Measurements from ENCODE around the gene TMEM63C. TPM values are rescaled to one million over a fixed set of nuclear protein-coding genes. Genes with fewer than 3 reads are reported as not detected.

Gene TMEM63C
- total and polyA plus RNA-seq, 2 donors (not counting 3 experiments of a cell fraction or from before 2014, with no cell fraction given), result not detected

GRCh38 chr14:77265187-77265515, 83.6 kb downstream of the TMEM63C start:
- no peak for FAIRE-seq
- no TSS peak for BruUV-seq (replicated peaks)
- Histone ChIP-seq H4K20me1 (replicated peaks; ENCODE audit: control insufficient read depth, extremely low read depth, insufficient read depth, low read length) (no peaks in the 10 kb centered on the region), H3K9me3 (replicated peaks; ENCODE audit: control insufficient read depth, insufficient read depth, low read length) (no peaks in the 10 kb centered on the region), H3K79me2 (ENCODE audit: control insufficient read depth, insufficient read depth, low read length) (no peaks in the 10 kb centered on the region), H3K27me3 (ENCODE audit: control insufficient read depth in 2 of 2, insufficient read depth in 2 of 2, low read length in 2 of 2) (peaks cover 12 to 19% of the 10 kb centered on the region in 2 experiments), H3K4me2 (ENCODE audit: insufficient read depth, low read length) (no peak overlapping the region), H2AFZ (ENCODE audit: low read depth, low read length) (no peak overlapping the region), H3K9me1 (replicated peaks; ENCODE audit: control insufficient read depth, extremely low read depth, insufficient read depth, low read length) (no peaks in the 10 kb centered on the region), H3K4me1 (ENCODE audit: control insufficient read depth, extremely low read depth, insufficient read depth, low read length) (no peaks in the 10 kb centered on the region), H3K9ac (replicated peaks; ENCODE audit: extremely low read depth, insufficient read depth, low read length) (no peak overlapping the region), H3K27ac (ENCODE audit: insufficient read depth, low read depth, low read length) (no peak overlapping the region), H3K4me3 (replicated peaks in 1 of 3; ENCODE audit: insufficient read depth in 1 of 3, low read depth in 1 of 3, low read length in 3 of 3) (no peak overlapping the region), H3K36me3 (ENCODE audit: control insufficient read depth in 2 of 2, extremely low read depth in 1 of 2, insufficient read depth in 2 of 2, low read length in 2 of 2) (no peaks in the 10 kb centered on the region)
- TF ChIP-seq GATA2 (IDR thresholded peaks at IDR 0.05; ENCODE audit: insufficient read depth, insufficient read length, low read depth, low read length) (no peak), FOS (IDR thresholded peaks at IDR 0.05; ENCODE audit: borderline replicate concordance, insufficient read depth, low read length) (no peak), MYC (IDR thresholded peaks at IDR 0.05; ENCODE audit: low read depth, low read length) (no peak), MAX (IDR thresholded peaks at IDR 0.05; ENCODE audit: insufficient read depth, insufficient read length) (no peak), POLR2AphosphoS5 (IDR thresholded peaks at IDR 0.05; ENCODE audit: insufficient read depth, low read depth, low read length) (no peak), EZH2 (IDR thresholded peaks at IDR 0.05; ENCODE audit: borderline replicate concordance, low read depth, low read length, severe bottlenecking) (no peak), CTCF (IDR thresholded peaks at IDR 0.05; ENCODE audit: extremely low read depth in 1 of 2, insufficient read depth in 1 of 2, low read depth in 1 of 2, low read length in 2 of 2) (no peak), POLR2A (IDR thresholded peaks at IDR 0.05; ENCODE audit: low read depth, low read length) (no peak), JUN (IDR thresholded peaks at IDR 0.05; ENCODE audit: borderline replicate concordance, insufficient read depth, insufficient read length, low read depth) (no peak)
- DNase-seq (ENCODE audit: low read depth, low spot score), result no peak
- ChIA-PET POLR2A (no interaction called here), CTCF (interaction anchor here (2.4 kb wide), 1 partner anchor 51 kb away, joined by 7 read pairs; no protein-coding TSS in a partner anchor)
- intact Hi-C loops (cut with micrococcal nuclease), result no loop called here
- dilution Hi-C loops (cut with MboI; ENCODE audit: extremely low pct_ligation_motif_present, low sequenced_read_pairs), result no loop called here
